Neural progenitor cell (in vitro differentiated cells): Measurements from ENCODE around the gene RNU2-1.
"Not testable (repeated sequence)": the region's sequence is repeated elsewhere in the genome, so short reads cannot be mapped to it uniquely, and the experiment has no call there.

Experiments used
- EZH2 ChIP-seq: fragments of 200-600 bp; sonication (generic); IDR thresholded peaks from 2 replicates; pipeline ENCODE4 v1.6.1; 2017; ENCODE audit warnings: antibody characterized with exemption, mild to moderate bottlenecking, moderate library complexity
- TF ChIP-seq, protein P1 (sequence below): fragments of 200-600 bp; sonication (generic); IDR thresholded peaks from 2 replicates; pipeline ENCODE4 v1.5.1; 2017; ENCODE audit warnings: antibody characterized with exemption, mild to moderate bottlenecking

DNA sequence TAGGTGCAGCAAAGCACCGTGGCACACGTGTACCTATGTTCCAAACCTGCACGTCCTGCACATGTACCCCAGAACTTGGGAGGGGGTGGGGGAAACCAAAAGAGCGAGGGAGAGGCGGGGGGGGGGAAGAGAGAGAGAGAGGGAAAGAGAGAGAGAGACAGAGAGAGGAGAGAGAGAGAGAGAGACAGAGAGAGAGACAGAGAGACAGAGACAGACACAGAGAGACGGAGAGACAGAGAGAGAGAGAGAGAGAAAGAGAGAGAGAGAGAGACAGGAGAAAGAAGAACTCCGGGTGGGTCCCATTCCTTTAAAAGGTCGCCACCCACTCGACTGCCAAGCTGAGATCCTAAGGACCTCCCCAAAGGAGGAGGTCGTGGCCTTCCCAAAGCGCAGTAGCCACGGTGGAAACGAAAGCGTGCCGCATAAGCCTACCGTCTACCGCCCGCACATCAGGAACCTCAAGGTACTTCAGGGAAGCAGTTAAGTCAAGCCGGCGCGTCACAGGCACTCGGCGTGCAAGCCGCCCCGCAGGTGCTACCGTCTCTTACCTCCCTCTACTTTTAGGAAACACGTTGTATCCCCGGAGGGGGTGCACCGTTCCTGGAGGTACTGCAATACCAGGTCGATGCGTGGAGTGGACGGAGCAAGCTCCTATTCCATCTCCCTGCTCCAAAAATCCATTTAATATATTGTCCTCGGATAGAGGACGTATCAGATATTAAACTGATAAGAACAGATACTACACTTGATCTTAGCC lies 7.0 kb upstream of the RNU2-1 start:
- TF ChIP-seq, protein P1, sequence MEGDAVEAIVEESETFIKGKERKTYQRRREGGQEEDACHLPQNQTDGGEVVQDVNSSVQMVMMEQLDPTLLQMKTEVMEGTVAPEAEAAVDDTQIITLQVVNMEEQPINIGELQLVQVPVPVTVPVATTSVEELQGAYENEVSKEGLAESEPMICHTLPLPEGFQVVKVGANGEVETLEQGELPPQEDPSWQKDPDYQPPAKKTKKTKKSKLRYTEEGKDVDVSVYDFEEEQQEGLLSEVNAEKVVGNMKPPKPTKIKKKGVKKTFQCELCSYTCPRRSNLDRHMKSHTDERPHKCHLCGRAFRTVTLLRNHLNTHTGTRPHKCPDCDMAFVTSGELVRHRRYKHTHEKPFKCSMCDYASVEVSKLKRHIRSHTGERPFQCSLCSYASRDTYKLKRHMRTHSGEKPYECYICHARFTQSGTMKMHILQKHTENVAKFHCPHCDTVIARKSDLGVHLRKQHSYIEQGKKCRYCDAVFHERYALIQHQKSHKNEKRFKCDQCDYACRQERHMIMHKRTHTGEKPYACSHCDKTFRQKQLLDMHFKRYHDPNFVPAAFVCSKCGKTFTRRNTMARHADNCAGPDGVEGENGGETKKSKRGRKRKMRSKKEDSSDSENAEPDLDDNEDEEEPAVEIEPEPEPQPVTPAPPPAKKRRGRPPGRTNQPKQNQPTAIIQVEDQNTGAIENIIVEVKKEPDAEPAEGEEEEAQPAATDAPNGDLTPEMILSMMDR = not testable (repeated sequence)
- TF ChIP-seq EZH2 = not testable (repeated sequence)
